DND-41 (cell line): ENCODE data around the gene COBL.

Experiments
- ATAC-seq: fragments of 200-7000 bp; cut with Tn5 transposase; 3 replicates; pipeline ENCODE4 v1.9.1; 2021; ENCODE audit warnings: low read depth; ENCODE audit not compliant: insufficient read depth
- DNase-seq: peaks from one replicate; pipeline ENCODE4 v3.0.0-alpha.2; 2020
- H2AFZ ChIP-seq: 2 replicates; pipeline ENCODE4 v1.6.0; 2012; ENCODE audit warnings: low read depth, low read length
- H3K27ac ChIP-seq: 2 replicates; pipeline ENCODE4 v1.5.1; 2012; ENCODE audit warnings: low read length, inconsistent platforms
- H3K27me3 ChIP-seq: fragments of 200-600 bp; sonication (generic); 2 replicates; pipeline ENCODE4 v1.6.0; 2012; ENCODE audit warnings: low read length, mild to moderate bottlenecking, inconsistent platforms; ENCODE audit not compliant: insufficient read depth, poor library complexity
- H3K36me3 ChIP-seq: 2 replicates; pipeline ENCODE4 v1.5.1; 2012; ENCODE audit warnings: low read length, inconsistent platforms; ENCODE audit not compliant: insufficient read depth
- H3K4me1 ChIP-seq: 2 replicates; pipeline ENCODE4 v1.5.1; 2012; ENCODE audit warnings: mild to moderate bottlenecking, low read length; ENCODE audit not compliant: insufficient read depth
- H3K4me2 ChIP-seq: 2 replicates; pipeline ENCODE4 v1.6.0; 2012; ENCODE audit warnings: mild to moderate bottlenecking, moderate library complexity, low read length, inconsistent platforms; ENCODE audit not compliant: insufficient read depth
- H3K4me3 ChIP-seq, 2 experiments: fragments of 200-600 bp in 1 of 2; shearing (Covaris generic) in 1 of 2; 2 replicates each; pipeline ENCODE4 v1.5.1; 2012 to 2016; ENCODE audit warnings: inconsistent platforms in 2 of 2, low read length in 2 of 2, mild to moderate bottlenecking in 2 of 2, low read depth in 1 of 2, moderate library complexity in 1 of 2
- H3K79me2 ChIP-seq: 2 replicates; pipeline ENCODE4 v1.6.0; 2012; ENCODE audit warnings: low read length, inconsistent platforms; ENCODE audit not compliant: insufficient read depth
- H3K9ac ChIP-seq: 2 replicates; pipeline ENCODE4 v1.6.0; 2012; ENCODE audit warnings: low read depth, mild to moderate bottlenecking, inconsistent platforms, low read length, moderate library complexity
- H3K9me3 ChIP-seq: 2 replicates; pipeline ENCODE4 v1.5.1; 2012; ENCODE audit warnings: low read length, moderate library complexity, mild to moderate bottlenecking, inconsistent platforms; ENCODE audit not compliant: insufficient read depth, severe bottlenecking
- H4K20me1 ChIP-seq: 2 replicates; pipeline ENCODE4 v1.6.0; 2012; ENCODE audit warnings: low read length; ENCODE audit not compliant: insufficient read depth
- CTCF ChIP-seq: IDR thresholded peaks from 2 replicates; pipeline ENCODE4 v1.5.1; 2012; ENCODE audit warnings: borderline replicate concordance, low read length, moderate library complexity, mild to moderate bottlenecking; ENCODE audit not compliant: poor library complexity, severe bottlenecking; ENCODE audit errors: extremely low read depth
- EZH2 ChIP-seq: IDR thresholded peaks from 3 replicates; pipeline ENCODE4 v1.6.1; 2012; ENCODE audit warnings: borderline replicate concordance, low read depth, mild to moderate bottlenecking, moderate library complexity, low read length, inconsistent platforms; ENCODE audit not compliant: severe bottlenecking

COBL gene

GRCh38 chr7:51229106-51229537, 87.5 kb downstream of the COBL start:
- TF ChIP-seq CTCF (no peak), EZH2 (no peak)
- Histone ChIP-seq H3K9ac (no peak overlapping the region), H3K4me1 (no peaks in the 10 kb centered on the region), H3K4me3 (no peak overlapping the region), H3K36me3 (no peaks in the 10 kb centered on the region), H4K20me1 (no peaks in the 10 kb centered on the region), H3K79me2 (no peaks in the 10 kb centered on the region), H3K4me2 (no peak overlapping the region), H3K9me3 (no peaks in the 10 kb centered on the region), H2AFZ (no peak overlapping the region), H3K27me3 (peaks cover 7% of the 10 kb centered on the region), H3K27ac (no peak overlapping the region)
- no peak for DNase-seq
- no peak for ATAC-seq

DNA sequence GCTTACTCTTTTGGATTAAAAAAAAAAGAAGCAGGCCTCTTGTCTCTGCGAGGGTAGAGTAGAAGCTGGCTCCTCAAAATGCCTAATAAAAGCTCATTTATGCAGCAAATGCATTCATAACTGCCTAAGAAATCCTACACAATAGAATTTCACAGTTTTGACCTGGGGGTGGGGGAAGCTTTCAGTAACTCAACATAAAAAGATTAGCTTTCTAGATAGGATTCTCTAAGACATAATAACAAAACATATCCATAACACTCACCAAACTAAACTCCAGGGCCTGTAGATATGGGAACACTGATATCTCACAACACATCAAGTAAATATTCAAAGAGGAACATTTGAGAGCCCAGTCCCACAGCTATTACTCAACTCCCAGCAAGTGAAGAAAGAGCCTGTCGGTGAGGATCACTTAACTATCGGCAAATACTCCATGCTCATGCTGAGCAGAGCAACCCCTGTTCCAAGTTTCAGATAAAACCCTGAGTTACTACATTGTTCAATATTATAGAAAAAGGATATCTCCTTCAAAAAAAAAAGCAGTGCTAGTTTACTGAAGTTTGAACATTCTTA, 88.1 kb downstream of the COBL start:
- H3K79me2 ChIP-seq, result no peaks in the 10 kb centered on the region
- no peak overlapping the region for H3K9ac ChIP-seq
- no peaks in the 10 kb centered on the region for H3K36me3 ChIP-seq
- H3K4me3 ChIP-seq, result no peak overlapping the region
- no peak overlapping the region for H3K4me2 ChIP-seq
- no peaks in the 10 kb centered on the region for H3K9me3 ChIP-seq
- ATAC-seq (no peak), DNase-seq (no peak)
- H3K27ac ChIP-seq, result no peak overlapping the region
- no peak overlapping the region for H2AFZ ChIP-seq
- H4K20me1 ChIP-seq, result no peaks in the 10 kb centered on the region
- H3K27me3 ChIP-seq, result peaks cover 7% of the 10 kb centered on the region
- no peaks in the 10 kb centered on the region for H3K4me1 ChIP-seq
- TF ChIP-seq CTCF (no peak), EZH2 (no peak)

DNA sequence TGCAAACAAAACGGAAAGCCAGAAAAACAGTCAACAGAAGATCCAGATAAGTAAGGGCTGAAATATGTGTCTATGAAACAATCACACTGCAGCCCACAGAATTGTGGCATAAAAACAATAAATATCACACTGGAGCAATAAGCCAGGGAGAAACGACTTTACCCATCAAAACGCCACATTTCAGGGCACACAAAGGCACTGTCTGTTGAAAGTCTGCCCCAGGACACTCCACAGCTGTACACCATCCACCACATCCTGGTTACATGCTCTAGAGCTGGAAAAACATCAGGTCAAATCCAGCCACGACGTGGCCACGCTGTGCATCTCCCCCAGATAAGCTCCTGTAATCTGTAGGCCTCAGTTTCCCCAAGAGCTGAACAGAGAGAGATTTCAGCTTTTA, 88.7 kb downstream of the COBL start:
- Histone ChIP-seq H3K27ac (no peak overlapping the region), H3K4me2 (no peak overlapping the region), H2AFZ (no peak overlapping the region), H3K4me3 (no peak overlapping the region), H4K20me1 (no peaks in the 10 kb centered on the region), H3K79me2 (no peaks in the 10 kb centered on the region), H3K36me3 (no peaks in the 10 kb centered on the region), H3K27me3 (peaks cover 7% of the 10 kb centered on the region), H3K9me3 (no peaks in the 10 kb centered on the region), H3K9ac (no peak overlapping the region), H3K4me1 (no peaks in the 10 kb centered on the region)
- ATAC-seq (no peak), DNase-seq (no peak)
- TF ChIP-seq CTCF (no peak), EZH2 (no peak)
